ENCODE results near the gene KDM2B.

DNA sequence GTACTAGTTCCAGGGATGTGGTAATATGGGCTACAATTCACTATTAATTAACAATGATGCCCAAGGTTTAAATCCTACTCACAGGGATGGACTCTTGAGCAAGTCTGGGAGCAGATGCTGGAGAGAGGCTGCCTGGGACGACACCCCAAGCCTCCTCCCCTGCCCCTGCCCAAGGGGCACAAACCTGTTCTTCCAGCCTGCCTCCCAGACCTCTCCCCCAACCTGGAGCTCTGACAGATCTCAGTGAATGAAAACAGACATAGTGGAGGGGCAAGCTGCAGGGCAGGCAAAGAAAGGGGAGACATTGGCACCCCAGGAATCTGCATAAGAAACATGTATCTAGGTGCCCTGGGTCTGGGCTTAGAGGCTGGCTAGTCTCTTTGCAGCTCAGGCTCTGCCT lies 5.8 kb downstream of the KDM2B start:
- TF ChIP-seq, protein P1, sequence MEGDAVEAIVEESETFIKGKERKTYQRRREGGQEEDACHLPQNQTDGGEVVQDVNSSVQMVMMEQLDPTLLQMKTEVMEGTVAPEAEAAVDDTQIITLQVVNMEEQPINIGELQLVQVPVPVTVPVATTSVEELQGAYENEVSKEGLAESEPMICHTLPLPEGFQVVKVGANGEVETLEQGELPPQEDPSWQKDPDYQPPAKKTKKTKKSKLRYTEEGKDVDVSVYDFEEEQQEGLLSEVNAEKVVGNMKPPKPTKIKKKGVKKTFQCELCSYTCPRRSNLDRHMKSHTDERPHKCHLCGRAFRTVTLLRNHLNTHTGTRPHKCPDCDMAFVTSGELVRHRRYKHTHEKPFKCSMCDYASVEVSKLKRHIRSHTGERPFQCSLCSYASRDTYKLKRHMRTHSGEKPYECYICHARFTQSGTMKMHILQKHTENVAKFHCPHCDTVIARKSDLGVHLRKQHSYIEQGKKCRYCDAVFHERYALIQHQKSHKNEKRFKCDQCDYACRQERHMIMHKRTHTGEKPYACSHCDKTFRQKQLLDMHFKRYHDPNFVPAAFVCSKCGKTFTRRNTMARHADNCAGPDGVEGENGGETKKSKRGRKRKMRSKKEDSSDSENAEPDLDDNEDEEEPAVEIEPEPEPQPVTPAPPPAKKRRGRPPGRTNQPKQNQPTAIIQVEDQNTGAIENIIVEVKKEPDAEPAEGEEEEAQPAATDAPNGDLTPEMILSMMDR (IDR thresholded peaks at IDR 0.05): no peak
- TF ChIP-seq POLR2A (IDR thresholded peaks at IDR 0.05): no peak
